PC-9 (cell line): ENCODE measurements around the gene LRRC2. TPM values are rescaled to one million over a fixed set of nuclear protein-coding genes. Genes with fewer than 3 reads are reported as not detected.

ENCODE experiments used
- BruUV-seq: library from RNA; stranded (reverse); fragments of 400-500 nt; replicated peaks from 2 replicates; lab custom pipeline; 2021; lab: Mats Ljungman, UMichigan
- CTCF ChIA-PET: fragments of 300-600 bp; sonication (Branson Sonifier 250); formaldehyde crosslinking; loops from one replicate; lab custom pipeline; 2022; ENCODE audit warnings: antibody characterized with exemption; lab: Charles Lee
- POLR2A ChIA-PET: fragments of 300-600 bp; sonication (Branson Sonifier 250); formaldehyde crosslinking; loops from one replicate; lab custom pipeline; 2022; ENCODE audit warnings: antibody characterized with exemption; ENCODE audit not compliant: unreplicated experiment; lab: Charles Lee
- DNase-seq, 2 experiments: peaks; one replicate each; pipeline versions ENCODE4 v3.0.0 to v3.0.0-alpha.2; 2015 to 2022; ENCODE audit warnings: mixed read lengths in 1 of 2
- H2AFZ ChIP-seq: fragments of 200-600 bp; sonication (generic); 2 replicates; pipeline ENCODE4 v1.8.1; 2017; ENCODE audit warnings: antibody characterized with exemption
- H3F3A ChIP-seq: fragments of 200-600 bp; sonication (generic); 2 replicates; pipeline ENCODE4 v1.8.1; 2017; ENCODE audit warnings: antibody characterized with exemption, mild to moderate bottlenecking, low read depth; ENCODE audit not compliant: insufficient read depth
- H3K27ac ChIP-seq: fragments of 200-600 bp; sonication (generic); 2 replicates; pipeline ENCODE4 v1.6.1; 2016; ENCODE audit warnings: mixed run types
- H3K27me3 ChIP-seq: fragments of 200-600 bp; sonication (generic); 2 replicates; pipeline ENCODE4 v1.6.1; 2016; ENCODE audit warnings: low read depth, mixed run types; ENCODE audit not compliant: insufficient read depth
- H3K36me3 ChIP-seq: fragments of 200-600 bp; sonication (generic); 2 replicates; pipeline ENCODE4 v1.6.1; 2016; ENCODE audit warnings: low read depth, mixed run types
- H3K4me1 ChIP-seq: fragments of 200-600 bp; sonication (generic); replicated peaks from 2 replicates; pipeline ENCODE4 v1.6.1; 2016; ENCODE audit warnings: mixed run types; ENCODE audit not compliant: insufficient read depth
- H3K4me2 ChIP-seq: fragments of 200-600 bp; sonication (generic); 2 replicates; pipeline ENCODE4 v1.6.1; 2017; ENCODE audit warnings: mixed run types
- H3K4me3 ChIP-seq: fragments of 200-600 bp; sonication (generic); 2 replicates; pipeline ENCODE4 v1.6.1; 2016; ENCODE audit warnings: mixed run types
- H3K79me2 ChIP-seq: fragments of 200-600 bp; sonication (generic); 2 replicates; pipeline ENCODE4 v1.6.1; 2017; ENCODE audit warnings: low read depth, mixed run types
- H3K9me2 ChIP-seq: fragments of 200-600 bp; sonication (generic); 2 replicates; pipeline ENCODE4 v1.8.1; 2017; ENCODE audit warnings: mild to moderate bottlenecking; ENCODE audit not compliant: insufficient read depth
- H3K9me3 ChIP-seq: fragments of 200-600 bp; sonication (generic); 2 replicates; pipeline ENCODE4 v1.8.1; 2016; ENCODE audit warnings: low read depth; ENCODE audit not compliant: insufficient read depth
- H4K20me1 ChIP-seq: fragments of 200-600 bp; sonication (generic); 2 replicates; pipeline ENCODE4 v1.8.1; 2017; ENCODE audit not compliant: insufficient read depth
- EZH2 ChIP-seq: fragments of 200-600 bp; sonication (generic); IDR thresholded peaks from 2 replicates; pipeline ENCODE4 v1.8.0; 2017; ENCODE audit warnings: antibody characterized with exemption, low read depth
- intact Hi-C: fragments of 100-400 bp; cut with micrococcal nuclease; formaldehyde crosslinking; loops from one replicate; pipeline ENCODE4 v1.10.0; 2022; ENCODE audit not compliant: unreplicated experiment
- total RNA-seq: library from RNA; stranded (reverse); gene quantifications from 2 replicates; pipeline ENCODE4 v1.2.3, GENCODE V29; 2021
- TF ChIP-seq, protein P1 (sequence below): fragments of 200-600 bp; sonication (generic); conservative IDR thresholded peaks from 2 replicates; pipeline ENCODE4 v1.6.1; 2017; ENCODE audit warnings: mixed run types, antibody characterized with exemption, mild to moderate bottlenecking, moderate library complexity

The LRRC2 gene
- total RNA-seq, 1 experiment from 2014 or later, result 0.22 TPM

DNA sequence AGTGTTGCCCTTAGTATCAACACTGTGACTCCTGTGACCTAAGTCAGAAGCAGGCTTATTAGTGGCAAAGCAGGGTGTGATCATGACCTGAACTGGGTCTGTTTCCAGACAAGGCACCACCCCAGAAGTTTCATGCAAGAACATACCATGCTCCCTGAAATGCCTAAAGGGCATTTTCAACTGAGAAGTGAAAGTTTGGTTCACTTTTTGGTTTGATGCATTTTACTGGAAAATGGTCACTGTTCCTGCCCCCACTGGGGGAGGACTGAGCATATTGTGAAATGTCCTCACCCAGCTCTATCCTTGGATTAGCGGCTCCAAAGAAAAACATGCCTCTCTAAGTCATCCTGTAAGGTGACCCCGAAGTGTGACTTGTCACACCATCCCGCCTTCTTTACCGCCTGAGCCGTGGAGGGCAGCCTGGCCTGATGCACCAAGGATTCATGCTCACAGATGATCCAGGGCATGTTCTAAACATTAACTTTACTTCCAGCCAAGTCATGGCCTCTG is 43.2 kb upstream of the LRRC2 start:
- no peaks in the 10 kb centered on the region for H3F3A ChIP-seq
- H3K9me3 ChIP-seq, result no peaks in the 10 kb centered on the region
- no peak overlapping the region for H3K27ac ChIP-seq
- H3K79me2 ChIP-seq, result no peaks in the 10 kb centered on the region
- CTCF ChIA-PET, result no interaction called here
- H3K9me2 ChIP-seq, result no peaks in the 10 kb centered on the region
- no peak overlapping the region for H3K4me2 ChIP-seq
- no peaks in the 10 kb centered on the region for H3K4me1 ChIP-seq
- no peak overlapping the region for H3K4me3 ChIP-seq
- H3K36me3 ChIP-seq, result no peaks in the 10 kb centered on the region
- BruUV-seq, result no TSS peak
- no peak overlapping the region for H2AFZ ChIP-seq
- no peak for TF ChIP-seq EZH2
- TF ChIP-seq, protein P1, sequence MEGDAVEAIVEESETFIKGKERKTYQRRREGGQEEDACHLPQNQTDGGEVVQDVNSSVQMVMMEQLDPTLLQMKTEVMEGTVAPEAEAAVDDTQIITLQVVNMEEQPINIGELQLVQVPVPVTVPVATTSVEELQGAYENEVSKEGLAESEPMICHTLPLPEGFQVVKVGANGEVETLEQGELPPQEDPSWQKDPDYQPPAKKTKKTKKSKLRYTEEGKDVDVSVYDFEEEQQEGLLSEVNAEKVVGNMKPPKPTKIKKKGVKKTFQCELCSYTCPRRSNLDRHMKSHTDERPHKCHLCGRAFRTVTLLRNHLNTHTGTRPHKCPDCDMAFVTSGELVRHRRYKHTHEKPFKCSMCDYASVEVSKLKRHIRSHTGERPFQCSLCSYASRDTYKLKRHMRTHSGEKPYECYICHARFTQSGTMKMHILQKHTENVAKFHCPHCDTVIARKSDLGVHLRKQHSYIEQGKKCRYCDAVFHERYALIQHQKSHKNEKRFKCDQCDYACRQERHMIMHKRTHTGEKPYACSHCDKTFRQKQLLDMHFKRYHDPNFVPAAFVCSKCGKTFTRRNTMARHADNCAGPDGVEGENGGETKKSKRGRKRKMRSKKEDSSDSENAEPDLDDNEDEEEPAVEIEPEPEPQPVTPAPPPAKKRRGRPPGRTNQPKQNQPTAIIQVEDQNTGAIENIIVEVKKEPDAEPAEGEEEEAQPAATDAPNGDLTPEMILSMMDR, result no peak
- H4K20me1 ChIP-seq, result no peaks in the 10 kb centered on the region
- POLR2A ChIA-PET, result no interaction called here
- intact Hi-C loops, result no loop called here
- DNase-seq, result no peak
- no peaks in the 10 kb centered on the region for H3K27me3 ChIP-seq

DNA sequence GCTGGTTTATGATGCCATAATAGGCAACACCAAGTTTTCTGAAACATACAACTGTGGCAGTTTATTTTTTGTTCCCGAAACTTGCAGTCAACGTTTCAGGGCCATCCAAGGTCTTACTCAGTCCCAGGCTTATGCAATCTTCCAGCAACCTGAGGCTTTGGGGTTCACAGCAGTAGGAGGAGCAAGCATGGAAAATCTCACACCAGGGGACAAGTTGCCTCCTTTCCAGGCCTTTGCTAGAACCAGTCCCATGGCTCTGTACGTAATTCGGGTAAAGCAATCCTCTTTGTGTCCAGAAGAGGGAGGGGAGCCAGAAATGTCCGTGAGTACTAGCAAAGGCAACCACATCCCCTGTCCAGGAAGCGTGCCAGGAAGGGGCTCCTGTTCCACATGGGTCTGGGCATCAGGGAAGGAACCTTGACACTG is 41.5 kb upstream of the LRRC2 start:
- CTCF ChIA-PET, result no interaction called here

DNA sequence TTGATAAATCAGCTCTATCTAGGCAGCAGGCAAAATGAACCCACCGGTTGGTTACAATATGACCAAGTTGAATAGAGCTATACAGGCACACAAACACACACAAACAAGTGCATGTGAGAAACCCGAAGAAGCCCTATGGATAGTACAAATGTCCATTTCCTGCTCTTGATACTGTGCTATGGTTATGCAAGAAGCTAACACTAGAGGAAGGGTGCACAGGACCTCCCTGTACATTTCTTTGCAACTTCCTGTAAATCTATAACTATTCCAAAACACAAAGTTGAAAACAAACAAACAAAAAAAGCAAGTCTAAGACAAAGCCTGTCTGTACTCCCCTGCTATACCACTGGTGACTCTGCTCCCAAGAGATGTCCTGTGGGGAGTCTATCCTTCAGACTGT is 38.0 kb upstream of the LRRC2 start:
- no peak for TF ChIP-seq EZH2
- ChIA-PET POLR2A (no interaction called here), CTCF (no interaction called here)
- DNase-seq, result no peak
- Histone ChIP-seq H3K9me3 (no peaks in the 10 kb centered on the region), H3K4me3 (no peak overlapping the region), H3F3A (no peaks in the 10 kb centered on the region), H2AFZ (no peak overlapping the region), H3K4me2 (no peak overlapping the region), H3K27ac (no peak overlapping the region), H3K27me3 (no peaks in the 10 kb centered on the region), H3K4me1 (no peaks in the 10 kb centered on the region), H3K9me2 (no peaks in the 10 kb centered on the region), H4K20me1 (no peaks in the 10 kb centered on the region), H3K79me2 (no peaks in the 10 kb centered on the region), H3K36me3 (no peaks in the 10 kb centered on the region)
- no TSS peak for BruUV-seq
- intact Hi-C loops, result no loop called here

More for the DNA sequence above, 41.5 kb upstream of the LRRC2 start:
- TF ChIP-seq, protein P1, result no peak
- TF ChIP-seq EZH2, result no peak
- no peaks in the 10 kb centered on the region for H3K9me3 ChIP-seq
- no peaks in the 10 kb centered on the region for H3K9me2 ChIP-seq
- no peaks in the 10 kb centered on the region for H3K4me1 ChIP-seq
- H2AFZ ChIP-seq, result no peak overlapping the region
- H3F3A ChIP-seq, result no peaks in the 10 kb centered on the region
- no TSS peak for BruUV-seq
- H3K79me2 ChIP-seq, result no peaks in the 10 kb centered on the region
- intact Hi-C loops, result no loop called here
- H3K4me3 ChIP-seq, result no peak overlapping the region
- no peaks in the 10 kb centered on the region for H3K36me3 ChIP-seq
- H3K27ac ChIP-seq, result no peak overlapping the region
- DNase-seq, result no peak
- no peaks in the 10 kb centered on the region for H3K27me3 ChIP-seq
- POLR2A ChIA-PET, result no interaction called here
- no peak overlapping the region for H3K4me2 ChIP-seq
- H4K20me1 ChIP-seq, result no peaks in the 10 kb centered on the region

DNA sequence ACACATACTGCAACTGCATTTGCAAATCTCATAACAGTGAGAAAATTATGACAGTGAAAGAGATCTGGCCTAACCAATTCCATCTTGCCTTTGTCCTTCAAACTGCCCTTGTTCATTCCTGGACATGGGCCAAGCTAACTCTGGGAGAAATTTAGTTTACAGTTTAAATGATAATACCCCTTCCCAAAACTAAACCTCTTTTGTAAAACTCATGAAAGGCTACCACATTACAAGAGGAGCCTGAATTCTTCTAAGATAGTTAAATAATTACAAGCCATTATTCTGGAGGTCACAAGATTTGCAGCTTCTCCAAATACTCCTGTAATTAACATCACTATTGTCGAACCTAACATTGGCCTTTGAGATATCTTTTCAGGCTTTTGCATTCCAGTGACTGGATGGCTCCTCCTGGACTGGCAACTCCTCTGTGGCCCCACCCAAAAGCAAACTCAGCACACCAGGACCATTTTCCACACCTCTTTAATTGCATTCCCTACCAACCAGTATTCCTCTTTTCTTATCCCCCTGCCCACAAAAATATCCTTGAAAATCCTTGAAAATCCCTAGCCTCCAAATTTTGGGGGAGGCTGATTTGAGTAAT is 37.4 kb upstream of the LRRC2 start:
- H3K4me1 ChIP-seq, result no peaks in the 10 kb centered on the region
- H3K27ac ChIP-seq, result no peak overlapping the region
- no peaks in the 10 kb centered on the region for H3K9me3 ChIP-seq
- no peak for TF ChIP-seq EZH2
- TF ChIP-seq, protein P1, result no peak
- H4K20me1 ChIP-seq, result no peaks in the 10 kb centered on the region
- H3K4me2 ChIP-seq, result no peak overlapping the region
- H3K27me3 ChIP-seq, result no peaks in the 10 kb centered on the region
- ChIA-PET POLR2A (no interaction called here), CTCF (no interaction called here)
- BruUV-seq, result no TSS peak
- H3K36me3 ChIP-seq, result no peaks in the 10 kb centered on the region
- H3K79me2 ChIP-seq, result no peaks in the 10 kb centered on the region
- no peaks in the 10 kb centered on the region for H3K9me2 ChIP-seq
- no peaks in the 10 kb centered on the region for H3F3A ChIP-seq
- DNase-seq, result no peak
- H3K4me3 ChIP-seq, result no peak overlapping the region
- intact Hi-C loops, result loop anchor here (1.0 kb wide), 1 partner anchor 20 kb away; no protein-coding TSS in a partner anchor
- H2AFZ ChIP-seq, result no peak overlapping the region
